ENCODE results near the gene SCGB2A2.

SCGB2A2 gene

GRCh38 chr11:62298975-62299374, 29.0 kb downstream of the SCGB2A2 start, which contains the start of gene SCGB1D4:
Gene SCGB1D4, minus strand, starts transcription at chr11:62299075. Its CDS starts 65 bp downstream, at chr11:62299010.
- no peak for DNase-seq (ENCODE audit: low read depth in 1 of 2, low spot score in 1 of 2)
- TF ChIP-seq SPI1 (IDR thresholded peaks at IDR 0.05; ENCODE audit: borderline replicate concordance, low read depth) (no peak), POLR2AphosphoS5 (IDR thresholded peaks at IDR 0.05; ENCODE audit: low read depth) (no peak), CTCF (IDR thresholded peaks at IDR 0.05; ENCODE audit: insufficient read depth, low read length) (no peak), GABPA (IDR thresholded peaks at IDR 0.05; ENCODE audit: low read depth) (no peak), REST (IDR thresholded peaks at IDR 0.05; ENCODE audit: insufficient replicate concordance, low read depth) (no peak)
- peaks cover 10% of the 10 kb centered on the region for H3K27me3 ChIP-seq (ENCODE audit: insufficient read depth, poor library complexity, severe bottlenecking)
- H3K27ac ChIP-seq (replicated peaks) = no peak within 1 kb of the TSS
- no peak within 1 kb of the TSS for H3K4me3 ChIP-seq (replicated peaks; ENCODE audit: insufficient read depth, low read length)

DNA sequence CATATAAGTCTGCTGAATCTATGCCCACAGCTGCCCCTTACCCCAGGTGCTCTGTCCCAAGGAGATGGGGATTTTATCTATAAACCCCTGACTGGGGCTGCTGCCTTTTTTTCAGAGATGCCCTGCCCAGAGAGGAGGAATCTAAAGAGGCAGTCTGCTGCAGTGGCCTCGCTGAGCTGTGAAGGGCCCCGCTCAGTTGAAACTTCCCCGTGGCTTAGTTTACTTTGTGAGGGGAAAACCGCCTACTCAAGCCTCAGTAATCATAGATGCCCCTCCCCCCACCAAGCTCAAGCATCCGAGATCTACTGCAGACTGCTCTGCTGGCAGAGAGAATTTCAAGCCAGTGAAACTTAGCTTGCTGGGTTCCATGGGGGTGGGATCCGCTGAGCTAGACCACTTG, 36.3 kb downstream of the SCGB2A2 start:
- DNase-seq (ENCODE audit: low read depth in 1 of 2, low spot score in 1 of 2) = no peak
- TF ChIP-seq CTCF (IDR thresholded peaks at IDR 0.05; ENCODE audit: insufficient read depth, low read length) (no peak), POLR2AphosphoS5 (IDR thresholded peaks at IDR 0.05; ENCODE audit: low read depth) (no peak), REST (IDR thresholded peaks at IDR 0.05; ENCODE audit: insufficient replicate concordance, low read depth) (no peak)
- Histone ChIP-seq H3K4me3 (replicated peaks; ENCODE audit: insufficient read depth, low read length) (no peak overlapping the region), H3K27me3 (ENCODE audit: insufficient read depth, poor library complexity, severe bottlenecking) (peaks cover 13% of the 10 kb centered on the region), H3K27ac (replicated peaks) (no peak overlapping the region)

DNA sequence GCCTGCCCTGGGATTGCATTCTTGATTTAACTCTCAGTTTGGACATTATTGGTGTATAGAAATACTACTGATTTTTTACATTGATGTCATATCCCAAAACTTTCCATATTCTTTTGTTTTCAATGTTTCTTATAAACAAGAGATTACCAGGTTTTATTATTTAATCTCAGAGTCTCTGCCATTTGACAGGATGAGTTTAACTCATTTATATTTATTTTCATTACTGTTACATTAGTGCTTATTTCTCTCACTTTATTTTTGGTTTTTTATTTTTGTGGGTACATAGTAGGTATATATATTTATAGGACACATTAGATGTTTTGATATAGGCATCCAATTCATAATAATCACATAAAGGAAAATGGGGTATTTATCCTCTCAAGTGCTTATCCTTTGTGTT, 38.0 kb downstream of the SCGB2A2 start:
- no peak overlapping the region for H3K4me3 ChIP-seq (replicated peaks; ENCODE audit: insufficient read depth, low read length)
- DNase-seq (ENCODE audit: low read depth in 1 of 2, low spot score in 1 of 2) = no peak
- no peak for TF ChIP-seq SPI1 (IDR thresholded peaks at IDR 0.05; ENCODE audit: borderline replicate concordance, low read depth)
- no peak for TF ChIP-seq POLR2AphosphoS5 (IDR thresholded peaks at IDR 0.05; ENCODE audit: low read depth)
- TF ChIP-seq GABPA (IDR thresholded peaks at IDR 0.05; ENCODE audit: low read depth) = no peak
- no peak for TF ChIP-seq REST (IDR thresholded peaks at IDR 0.05; ENCODE audit: insufficient replicate concordance, low read depth)
- no peak for TF ChIP-seq CTCF (IDR thresholded peaks at IDR 0.05; ENCODE audit: insufficient read depth, low read length)
- peaks cover 9% of the 10 kb centered on the region for H3K27me3 ChIP-seq (ENCODE audit: insufficient read depth, poor library complexity, severe bottlenecking)
- H3K27ac ChIP-seq (replicated peaks) = no peak overlapping the region

Measured in HL-60 (cell line).